Stimulated activated CD8-positive, alpha-beta memory T cell treated with anti-CD3 and anti-CD28 coated beads, Interleukin-12 subunit alpha, Interleukin-12 subunit beta, amount 100 ng/mL, for 24 hours (primary cell): ENCODE measurements around the gene ZNF564.
"Not testable (repeated sequence)": the region's sequence is repeated elsewhere in the genome, so short reads cannot be mapped to it uniquely, and the experiment has no call there.

ENCODE experiments used
- DNase-seq: peaks from one replicate; pipeline ENCODE4 v3.0.0-alpha.2; 2020; ENCODE audit errors: extremely low read depth

The ZNF564 gene

DNA sequence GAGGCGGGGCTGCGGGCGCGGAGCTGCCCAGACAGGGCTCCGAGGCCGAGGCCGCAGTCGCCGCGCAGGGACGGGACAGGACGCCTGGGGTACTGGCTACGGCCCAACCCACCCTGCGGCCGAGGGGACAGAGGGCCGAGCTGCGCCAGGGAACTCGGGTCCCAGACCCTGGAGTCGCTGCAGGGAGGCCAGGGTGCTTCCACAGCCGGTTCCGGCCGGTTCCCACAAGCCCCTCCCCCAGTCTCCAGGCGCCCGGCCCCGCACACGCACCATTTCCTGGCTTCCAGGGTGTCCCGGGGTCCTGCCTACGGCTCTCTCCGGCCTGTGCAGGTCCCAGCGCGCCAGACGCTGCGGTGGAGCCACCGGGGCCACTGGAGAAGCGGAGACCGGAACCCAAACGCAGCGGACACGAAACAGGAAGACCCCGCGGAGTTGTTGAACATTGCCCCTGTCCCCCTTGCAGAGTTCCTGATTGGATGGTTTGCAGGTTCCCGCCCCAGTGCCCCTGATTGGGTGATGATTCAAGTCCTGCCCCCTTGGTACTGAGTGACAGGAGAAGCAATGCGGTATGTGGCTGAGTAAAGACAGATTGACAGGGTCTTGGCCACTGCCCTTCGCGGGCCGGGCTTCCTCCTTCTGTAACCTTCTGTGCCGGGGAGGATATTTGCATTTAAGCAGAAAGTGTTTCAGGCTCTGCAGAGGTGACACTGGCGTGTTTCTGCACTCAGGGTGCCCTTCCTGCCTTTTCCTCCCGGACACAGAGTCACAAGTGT lies at the start of gene ZNF564:
TSS of gene ZNF564 (minus strand) at position 423 of the 773 bp plus-strand sequence. CDS start at position 273, 150 bp downstream.
- peak; percentile 84 for DNase-seq

DNA sequence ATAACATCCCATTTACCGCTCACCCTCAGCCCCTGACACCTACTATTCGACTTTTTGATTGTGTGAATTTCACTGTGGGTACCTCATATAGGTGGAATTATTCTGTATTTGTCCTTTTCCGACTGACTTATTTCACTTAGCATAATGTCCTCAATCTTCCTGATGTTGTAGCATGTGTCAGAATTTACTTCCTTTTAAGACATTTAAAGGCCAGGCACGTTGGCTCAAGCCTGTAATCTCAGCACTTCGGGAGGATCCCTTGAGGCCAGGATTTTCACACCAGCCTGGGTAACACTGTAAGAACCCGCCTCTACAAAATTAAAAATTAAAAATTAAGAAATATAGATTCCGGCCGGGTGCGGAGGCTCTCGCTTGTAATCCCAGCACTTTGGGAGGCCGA lies 46.3 kb upstream of the ZNF564 start:
- no peak for DNase-seq

DNA sequence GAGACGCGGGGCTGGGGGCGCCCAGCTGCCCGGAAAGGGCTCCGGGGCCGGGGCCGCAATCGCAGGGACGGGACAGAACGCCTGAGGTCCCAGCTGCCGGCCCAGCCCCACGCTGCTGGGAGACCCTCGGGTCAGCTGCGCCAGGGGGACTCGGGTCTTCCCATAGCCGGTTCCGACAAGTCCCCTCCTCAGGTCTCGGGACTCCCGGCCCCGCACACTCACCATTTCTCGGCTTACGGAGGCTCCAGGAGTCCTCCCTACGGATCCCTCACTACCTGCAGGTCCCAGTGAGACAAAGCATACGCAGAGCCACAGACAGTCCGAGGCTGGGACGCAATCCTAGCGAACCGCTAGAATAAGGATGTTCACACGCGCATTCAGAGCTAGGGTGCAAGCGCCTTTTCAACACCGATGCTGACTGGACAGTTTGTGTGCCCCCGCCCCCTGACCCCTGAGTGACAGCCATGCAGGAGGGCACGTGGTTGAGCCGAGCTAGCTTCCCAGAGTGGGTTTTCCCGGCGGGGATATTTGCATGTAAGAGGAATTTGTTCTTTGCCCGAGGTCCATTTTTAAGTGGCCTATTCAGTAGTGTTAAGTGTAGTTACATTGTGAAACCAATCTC lies 45.8 kb upstream of the ZNF564 start:
- no peak for DNase-seq

DNA sequence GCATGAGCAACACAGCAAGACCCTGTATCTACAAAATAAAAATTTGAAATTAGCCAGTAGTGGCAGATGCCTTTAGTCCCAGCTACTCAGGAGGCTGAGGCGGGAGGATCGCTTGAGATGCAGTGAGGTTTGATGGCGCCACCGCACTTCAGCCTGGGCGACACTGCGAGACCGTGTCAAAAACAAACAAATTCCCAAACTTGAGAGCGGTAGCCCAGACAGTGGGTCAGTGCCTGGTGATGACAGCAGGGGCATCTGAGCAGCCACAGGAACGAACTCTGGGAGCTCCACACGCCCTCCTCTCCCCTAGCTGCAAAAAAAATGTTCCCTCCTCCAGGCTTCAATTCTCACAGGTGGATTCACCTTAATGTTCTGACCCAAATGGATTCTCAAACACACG lies 45.2 kb upstream of the ZNF564 start:
- DNase-seq, result no peak

DNA sequence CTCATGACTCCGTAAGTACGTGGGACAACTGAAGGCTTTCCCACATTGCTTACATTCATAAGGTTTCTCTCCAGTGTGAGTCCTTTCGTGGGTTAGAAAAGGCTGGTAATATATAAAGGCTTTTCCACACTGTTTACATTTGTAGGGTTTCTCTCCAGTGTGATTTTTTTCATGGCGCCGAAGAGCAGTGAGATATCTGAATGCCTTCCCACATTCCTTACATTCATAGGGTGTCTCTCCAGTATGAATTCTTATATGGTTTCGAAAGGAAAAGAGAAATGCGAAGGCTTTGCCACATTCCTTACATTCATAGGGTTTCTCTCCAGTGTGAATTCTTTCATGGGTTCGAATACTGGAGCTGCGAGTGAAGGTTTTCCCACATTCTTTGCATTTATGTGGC lies 29.8 kb upstream of the ZNF564 start:
- no peak for DNase-seq

DNA sequence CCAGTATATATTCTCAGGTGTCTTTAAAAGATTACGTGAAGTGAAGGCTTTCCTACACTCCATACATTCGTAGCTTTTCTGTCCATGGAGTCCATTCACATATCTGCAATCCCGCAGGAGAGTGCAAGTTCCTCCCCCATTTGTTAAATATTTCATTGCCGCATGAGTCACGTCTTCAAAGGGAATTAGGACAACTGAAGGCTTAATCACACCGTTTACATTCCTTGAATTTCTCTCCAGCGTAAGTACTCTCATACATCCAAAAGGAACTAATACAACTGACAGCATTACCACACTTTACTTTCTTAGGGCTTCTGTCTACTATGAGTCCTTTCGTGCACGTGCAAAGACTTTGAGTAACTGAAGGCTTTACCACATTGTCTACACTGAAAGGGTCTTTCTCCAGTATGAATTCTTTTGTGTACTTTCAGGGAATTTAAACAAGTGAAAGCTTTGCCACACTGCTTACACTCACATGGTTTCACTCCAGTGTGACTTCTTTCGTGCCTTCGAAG lies 29.0 kb upstream of the ZNF564 start:
- DNase-seq, result no peak

DNA sequence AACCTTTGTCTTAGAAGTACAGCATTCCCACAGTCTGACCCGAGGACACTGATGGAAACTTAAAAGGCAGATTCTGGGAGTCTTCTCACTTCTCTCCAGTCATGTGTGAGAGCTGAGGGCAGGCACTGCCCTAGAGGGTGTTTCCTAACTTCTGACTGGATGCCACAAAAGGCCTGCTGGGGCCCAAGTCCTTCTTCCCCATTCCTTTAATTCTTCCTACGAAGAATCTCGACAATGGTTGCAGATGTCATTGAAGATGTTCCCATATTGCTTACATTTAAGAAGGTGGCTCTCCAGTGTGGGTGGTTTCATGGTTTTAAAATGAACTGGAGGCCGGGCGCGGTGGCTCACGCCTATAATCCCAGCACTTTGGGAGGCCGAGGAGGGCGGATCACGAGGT lies 27.4 kb upstream of the ZNF564 start:
- no peak for DNase-seq

DNA sequence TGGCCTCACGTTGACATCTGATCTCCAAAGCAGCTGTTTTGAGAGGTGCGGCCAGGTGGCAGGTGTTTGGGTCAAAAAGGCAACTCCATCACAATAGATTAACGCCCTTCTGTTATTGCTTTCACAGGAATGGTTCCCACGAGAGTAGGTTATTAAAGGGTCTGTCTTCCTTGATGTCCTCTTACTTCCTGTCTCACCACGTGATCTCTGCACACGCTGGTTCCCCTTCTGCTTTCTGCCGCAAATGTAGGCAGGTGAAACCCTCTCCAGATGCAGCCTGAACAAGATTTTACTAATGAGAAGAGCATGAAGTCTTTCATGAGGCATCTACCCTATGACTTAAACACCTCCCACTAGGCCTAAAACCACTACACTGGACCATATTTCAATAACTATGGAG lies 22.8 kb upstream of the ZNF564 start:
- no peak for DNase-seq

DNA sequence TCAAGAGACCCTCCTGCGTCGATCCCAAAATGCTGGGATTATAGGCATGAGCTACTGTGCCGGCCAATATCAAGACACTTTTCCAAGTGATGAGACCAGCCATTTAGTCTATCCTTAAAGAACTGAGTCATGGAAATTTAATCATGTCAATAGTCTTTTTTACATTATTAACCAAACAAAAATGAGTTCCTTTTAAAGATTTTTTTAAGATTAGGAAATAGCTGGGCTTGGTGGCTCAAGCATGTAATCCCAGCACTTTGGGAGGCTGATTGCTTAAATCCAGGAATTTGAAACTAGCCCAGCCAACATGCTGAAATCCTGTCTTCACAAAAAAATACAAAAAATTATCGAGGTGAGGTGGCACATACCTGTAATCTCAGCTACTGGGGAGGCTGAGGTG lies 16.7 kb upstream of the ZNF564 start:
- DNase-seq, result no peak

DNA sequence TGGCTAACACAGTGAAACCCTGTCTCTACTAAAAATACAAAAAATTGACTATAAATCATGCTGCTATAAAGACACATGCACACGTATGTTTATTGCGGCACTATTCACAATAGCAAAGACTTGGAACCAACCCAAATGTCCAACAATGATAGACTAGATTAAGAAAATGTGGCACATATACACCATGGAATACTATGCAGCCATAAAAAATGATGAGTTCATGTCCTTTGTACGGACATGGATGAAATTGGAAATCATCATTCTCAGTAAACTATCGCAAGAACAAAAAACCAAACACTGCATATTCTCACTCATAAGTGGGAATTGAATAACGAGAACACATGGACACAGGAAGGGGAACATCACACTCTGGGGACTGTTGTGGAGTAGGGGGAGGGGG lies 15.1 kb upstream of the ZNF564 start:
- not testable (repeated sequence) for DNase-seq

DNA sequence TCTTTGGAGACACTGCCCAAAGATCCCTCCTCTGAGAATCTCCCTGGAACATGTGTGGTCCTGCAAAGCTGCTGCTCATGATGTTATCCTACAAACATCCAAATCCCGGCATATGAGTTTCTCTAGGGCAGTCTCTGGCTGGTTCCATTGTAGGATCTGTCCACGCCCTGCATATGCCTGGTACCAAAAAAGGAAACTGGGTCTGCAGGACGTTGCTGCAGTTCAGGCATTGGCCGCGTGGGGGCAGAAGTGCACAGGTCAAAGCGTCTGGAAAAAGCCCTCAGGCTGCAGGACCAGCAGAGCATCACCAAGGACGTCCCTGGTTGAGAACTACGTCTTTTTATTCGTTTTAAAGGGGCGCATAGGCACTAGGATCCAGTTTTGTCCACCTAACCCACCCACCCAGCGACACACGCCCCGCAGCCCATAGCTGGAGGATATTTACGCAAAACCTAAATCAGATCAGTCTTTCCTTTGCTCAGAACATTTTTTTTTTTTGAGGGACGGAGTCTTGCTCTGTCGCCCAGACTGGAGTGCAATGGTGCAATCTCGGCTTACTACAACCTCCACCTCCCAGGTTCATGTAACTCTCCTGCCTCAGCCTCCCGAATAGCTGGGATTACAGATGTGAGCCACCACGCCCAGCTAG lies 12.9 kb upstream of the ZNF564 start:
- DNase-seq, result peak; percentile 70

DNA sequence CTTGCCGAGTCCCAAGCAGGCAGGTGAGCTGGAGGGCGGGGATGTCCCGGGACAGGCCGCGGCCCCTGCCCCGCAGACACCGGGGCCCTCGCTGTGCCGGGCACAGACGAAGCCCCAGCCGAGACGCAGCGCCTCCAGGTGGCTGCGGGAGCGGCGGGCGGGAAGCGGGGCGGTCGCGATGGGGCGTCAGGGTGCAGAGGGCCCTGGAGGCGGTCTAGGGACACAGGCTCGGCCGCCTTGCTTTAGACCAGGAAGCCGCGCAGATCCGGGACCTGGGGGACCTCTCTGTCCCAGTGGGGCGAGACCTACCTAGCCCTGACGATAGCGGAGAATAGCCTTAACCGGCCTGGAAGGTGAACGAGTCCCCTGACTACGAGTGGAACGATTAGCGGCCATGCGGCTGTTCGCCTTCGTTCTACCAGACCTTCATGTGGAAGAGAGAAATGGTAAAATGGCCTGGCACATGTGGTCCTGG lies 4.2 kb upstream of the ZNF564 start:
- DNase-seq, result no peak

DNA sequence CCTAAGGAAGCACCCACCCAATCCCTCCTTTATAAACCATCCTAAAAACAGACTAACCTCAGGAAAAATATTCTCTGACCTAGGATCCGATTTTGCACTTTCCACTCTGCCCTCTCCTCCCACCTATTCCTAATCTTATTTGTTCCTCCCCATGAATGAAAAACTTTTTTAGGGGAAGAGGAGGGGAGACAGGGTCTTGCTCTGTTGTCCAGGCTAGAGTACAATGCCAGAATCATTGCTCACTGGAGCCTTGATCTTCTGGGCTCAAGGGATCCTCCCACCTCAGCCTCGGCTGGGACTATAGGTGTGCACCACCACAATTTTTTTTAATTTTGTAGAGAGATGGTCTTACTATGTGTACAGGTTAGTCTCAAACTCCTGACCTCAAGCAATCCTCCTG lies 4.4 kb downstream of the ZNF564 start:
- DNase-seq, result no peak

DNA sequence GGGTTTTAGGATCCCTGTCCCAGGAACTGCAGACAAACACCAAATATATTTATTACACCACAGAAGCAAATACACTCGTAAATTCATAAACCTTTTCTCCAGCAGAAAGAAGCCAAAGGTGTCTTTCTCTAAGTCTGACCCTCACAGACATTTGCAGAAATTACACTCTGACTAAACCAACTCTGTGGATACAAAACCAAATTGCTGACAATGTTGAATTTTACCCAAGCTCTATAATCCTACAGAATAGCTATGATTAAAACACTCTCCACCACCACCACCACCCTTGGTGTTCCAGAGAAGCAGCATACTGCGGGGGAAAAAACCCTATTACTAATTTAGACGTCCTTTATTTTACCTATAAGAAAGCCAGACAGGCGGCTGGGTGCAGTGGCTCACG lies 5.2 kb downstream of the ZNF564 start:
- DNase-seq, result no peak

DNA sequence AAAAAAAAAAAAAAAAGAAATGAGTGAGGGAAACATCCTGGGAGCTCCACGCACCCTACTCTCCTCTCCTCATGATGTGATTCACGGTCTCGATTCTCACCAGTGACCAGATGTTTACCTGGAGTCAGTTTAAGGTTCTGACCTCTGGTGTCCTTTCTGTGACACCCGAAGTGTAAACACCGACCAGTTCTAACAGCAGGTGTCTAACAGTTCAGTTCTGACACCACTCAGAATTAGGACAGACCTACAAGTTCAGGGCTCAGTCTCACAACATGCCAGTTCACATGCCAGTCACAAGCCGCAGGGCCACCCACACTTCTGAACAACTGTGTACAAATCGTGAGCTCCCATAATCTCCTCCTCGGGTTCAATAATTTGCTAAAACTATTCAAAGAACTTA lies 6.0 kb downstream of the ZNF564 start:
- no peak for DNase-seq

DNA sequence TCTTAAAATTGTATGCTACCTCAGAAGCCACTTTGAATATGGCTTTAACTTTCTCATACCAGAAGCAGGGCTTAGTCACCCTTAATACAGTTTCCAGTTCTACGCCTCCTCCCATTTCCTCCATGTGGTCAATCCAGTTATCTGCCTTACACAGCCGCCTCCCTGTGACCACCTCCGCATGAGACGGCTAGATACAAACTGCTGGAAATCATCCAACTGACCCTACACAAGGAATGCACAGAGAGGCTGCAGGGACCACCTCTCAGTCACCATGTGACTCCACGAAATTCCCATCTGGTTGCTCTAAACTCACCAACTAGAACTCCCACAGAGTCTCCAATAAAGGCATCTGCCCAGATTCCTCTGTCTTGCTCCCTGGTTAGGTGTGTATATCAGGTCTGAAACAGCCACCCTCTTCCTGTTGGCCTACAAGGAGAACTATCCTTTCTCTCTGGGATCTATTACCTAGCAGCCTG lies 6.8 kb downstream of the ZNF564 start:
- DNase-seq, result no peak

DNA sequence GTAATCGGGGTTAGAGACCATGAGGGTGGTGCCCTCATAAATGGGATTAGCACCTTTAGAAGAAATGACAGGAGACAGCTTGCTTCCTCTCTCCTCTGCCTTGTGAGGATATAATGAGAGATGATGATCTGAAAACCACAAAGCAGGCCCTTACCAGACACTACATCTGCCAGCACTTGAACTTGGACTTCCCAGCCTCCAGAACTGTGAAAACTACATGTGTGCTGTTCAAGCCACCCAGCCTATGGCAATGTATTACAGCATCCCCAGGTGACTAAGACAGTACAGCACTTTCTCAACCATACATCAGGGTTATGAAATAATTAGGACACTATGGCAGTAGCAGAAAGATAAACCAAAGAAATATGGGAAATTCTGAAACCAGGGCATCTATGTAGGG lies 7.4 kb downstream of the ZNF564 start:
- DNase-seq, result no peak

DNA sequence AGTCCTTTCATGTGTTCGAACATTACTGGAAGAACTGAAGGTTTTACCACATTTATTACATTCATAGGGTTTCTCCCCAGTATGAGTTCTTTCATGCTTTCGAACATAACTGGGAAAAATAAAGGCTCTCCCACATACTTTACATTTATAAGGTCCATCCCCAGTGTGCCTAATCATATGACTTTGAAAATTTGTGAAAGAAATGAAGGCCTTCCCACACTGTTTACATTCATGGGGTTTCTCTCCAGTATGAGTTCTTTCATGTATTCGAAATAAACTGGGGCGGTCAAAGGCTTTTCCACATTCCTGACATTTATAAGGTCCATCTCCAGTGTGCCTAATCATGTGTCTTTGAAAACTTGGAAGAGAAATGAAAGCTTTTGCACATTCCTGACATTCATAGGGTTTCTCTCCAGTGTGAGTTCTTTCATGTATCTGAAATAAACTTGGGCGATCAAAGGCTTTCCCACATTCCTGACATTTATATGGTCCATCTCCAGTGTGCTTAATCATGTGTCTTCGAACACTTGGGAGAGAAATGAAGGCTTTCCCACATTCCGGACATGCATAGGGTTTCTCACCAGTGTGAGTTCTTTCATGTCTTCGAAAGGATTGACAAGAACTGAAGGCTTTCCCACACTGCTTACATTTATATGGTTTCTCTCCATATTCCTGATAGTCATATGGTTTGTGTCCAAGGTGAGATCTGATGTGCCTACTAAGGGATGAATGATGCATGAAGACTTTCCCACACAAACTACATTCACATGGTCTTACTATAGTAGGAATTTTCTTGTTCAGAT lies 24.0 kb downstream of the ZNF564 start:
- no peak for DNase-seq

DNA sequence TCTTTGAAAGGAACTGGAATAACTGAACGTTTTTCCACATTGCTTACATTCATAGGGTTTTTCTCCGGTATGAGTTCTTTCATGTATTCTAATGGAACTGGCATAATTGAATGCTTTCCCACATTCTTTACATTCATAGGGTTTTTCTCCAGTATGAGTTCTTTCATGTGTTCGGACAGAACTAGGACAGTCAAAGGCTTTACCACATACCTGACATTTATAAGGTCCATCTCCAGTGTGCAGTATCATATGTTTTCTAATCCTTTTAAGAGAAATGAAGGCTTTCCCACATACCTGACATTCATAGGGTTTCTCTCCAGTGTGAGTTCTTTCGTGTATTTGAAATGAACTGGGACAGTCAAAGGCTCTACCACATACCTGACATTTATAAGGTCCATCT lies 24.7 kb downstream of the ZNF564 start:
- no peak for DNase-seq

DNA sequence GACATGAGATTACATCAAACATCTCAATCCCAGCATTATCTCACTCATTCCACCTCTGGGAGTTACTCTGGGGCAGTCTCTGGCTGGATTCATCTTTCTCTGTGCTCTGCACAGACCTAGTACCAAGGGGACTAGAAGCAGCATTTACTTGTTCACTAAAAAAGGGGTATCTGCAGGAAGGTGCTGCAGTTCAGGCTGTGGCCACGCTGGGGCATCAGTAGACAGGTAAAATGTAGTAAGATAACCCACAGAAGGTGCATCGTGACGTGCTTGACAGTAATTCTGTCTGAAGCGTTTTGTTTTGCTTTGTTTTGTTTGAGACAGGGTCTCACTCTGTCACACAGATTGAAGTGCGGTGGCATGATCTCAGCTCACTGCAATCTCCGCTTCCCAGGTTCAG lies 29.3 kb downstream of the ZNF564 start:
- DNase-seq, result no peak

DNA sequence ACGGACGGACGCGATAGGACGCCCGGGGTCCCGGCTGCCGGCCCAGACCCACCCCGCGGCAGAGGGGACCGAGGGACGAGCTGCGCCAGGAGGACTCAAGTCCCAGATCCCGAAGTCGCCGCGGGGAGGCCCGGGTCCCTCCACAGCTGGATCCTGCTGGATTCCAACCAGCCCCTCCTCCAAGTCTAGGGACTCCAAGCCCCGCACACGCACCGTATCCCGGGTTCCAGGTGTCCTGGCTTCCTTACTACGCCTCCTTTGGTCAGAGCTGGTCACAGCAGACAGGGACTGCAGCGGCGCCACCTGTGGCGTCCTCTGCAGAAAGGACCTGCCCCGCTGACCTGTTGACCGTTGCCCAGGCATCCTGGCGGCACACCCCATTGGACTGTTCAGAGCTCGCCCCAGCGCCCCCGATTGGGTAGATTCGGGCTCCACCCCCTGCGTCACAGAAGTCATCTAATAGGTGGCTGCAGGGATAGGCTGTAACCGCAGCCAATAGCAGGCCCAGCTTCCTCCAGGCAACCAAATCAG lies 37.7 kb downstream of the ZNF564 start:
- DNase-seq, result no peak

DNA sequence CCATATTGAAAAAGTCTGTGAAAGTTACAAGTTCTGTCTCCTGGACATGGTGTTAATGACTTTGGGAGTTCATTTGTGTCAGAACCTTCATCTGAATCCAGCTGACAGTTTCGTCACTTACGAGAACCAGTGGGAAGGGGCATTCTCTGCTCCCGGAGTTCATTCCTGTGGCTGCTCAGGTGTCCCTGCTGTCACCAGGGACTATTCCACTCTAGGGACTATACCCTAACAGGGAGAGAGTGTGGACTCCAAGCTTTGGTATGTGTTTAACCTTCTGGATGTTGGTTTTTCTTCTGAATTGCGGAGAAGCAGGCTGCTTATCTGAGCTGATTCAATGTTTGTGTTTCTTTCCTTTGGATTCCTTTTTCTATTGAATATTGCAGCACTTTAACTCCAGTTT lies 54.2 kb downstream of the ZNF564 start:
- no peak for DNase-seq
